ENCODE measurements around the gene RFC2. TPM values are rescaled to one million over a fixed set of nuclear protein-coding genes. Genes with fewer than 3 reads are reported as not detected.

Gene RFC2
- total and polyA plus RNA-seq, 2 of the 8 experiments (the other 6 are each of a cell fraction or from before 2014, with no cell fraction given) = 52.9 to 85.4 TPM

- TF ChIP-seq TCF12 (IDR thresholded peaks at IDR 0.05; ENCODE audit: low read depth, low read length) (no peak), TEAD4 (IDR thresholded peaks at IDR 0.05; ENCODE audit: low read depth, low read length) (no peak), SAP30 (IDR thresholded peaks at IDR 0.05; ENCODE audit: insufficient read depth, insufficient replicate concordance, low read length) (peak; percentile 36), JUND (IDR thresholded peaks at IDR 0.05; ENCODE audit: low read length) (no peak), SP2 (IDR thresholded peaks at IDR 0.05; ENCODE audit: low read length) (no peak), POU5F1 (IDR thresholded peaks at IDR 0.05; ENCODE audit: low read depth, low read length) (no peak), RNF2 (IDR thresholded peaks at IDR 0.05; ENCODE audit: borderline replicate concordance, low read depth, low read length, missing control alignments, poor library complexity, severe bottlenecking) (no peak), RBBP5 (IDR thresholded peaks at IDR 0.05; ENCODE audit: borderline replicate concordance, low read depth, low read length) (0 out of 2 replicates have a peak, but pooled peaks have one; percentile 44), GTF2F1 (IDR thresholded peaks at IDR 0.05; ENCODE audit: borderline replicate concordance, low read depth, low read length) (no peak), BRCA1 (IDR thresholded peaks at IDR 0.05; ENCODE audit: low read depth, low read length) (0 out of 2 replicates have a peak, but pooled peaks have one; percentile 3), FOSL1 (IDR thresholded peaks at IDR 0.05; ENCODE audit: insufficient read depth, low read depth, low read length) (no peak), RFX5 (IDR thresholded peaks at IDR 0.05; ENCODE audit: borderline replicate concordance, low read depth, low read length) (no peak), MAX (IDR thresholded peaks at IDR 0.05) (peak; percentile 80), NANOG (IDR thresholded peaks at IDR 0.05; ENCODE audit: insufficient read depth, low read depth, low read length, poor library complexity, severe bottlenecking) (no peak), EP300 (IDR thresholded peaks at IDR 0.05; ENCODE audit: borderline replicate concordance in 1 of 2, low read depth in 2 of 2, low read length in 2 of 2) (no peak; a peak in 1 of 3 replicates), CHD1 (IDR thresholded peaks at IDR 0.05; ENCODE audit: low read depth, low read length) (no peak; the same call in 1 of the 2 replicates), SIRT6 (IDR thresholded peaks at IDR 0.05; ENCODE audit: low read length) (no peak), RXRA (IDR thresholded peaks at IDR 0.05; ENCODE audit: insufficient read depth, low read depth, low read length) (no peak), BACH1 (IDR thresholded peaks at IDR 0.05; ENCODE audit: low read length) (no peak), NRF1 (IDR thresholded peaks at IDR 0.05; ENCODE audit: low read depth, low read length) (no peak), YY1 (IDR thresholded peaks at IDR 0.05; ENCODE audit: low read depth, low read length) (peak; percentile 97), SIN3A (conservative IDR thresholded peaks at IDR 0.05 in 1 of 2, IDR thresholded peaks at IDR 0.05 in 1 of 2; ENCODE audit: low read depth in 1 of 2, low read length in 2 of 2) (peak; percentile 67 to 87; a peak in 2 of 4 replicates), TBP (IDR thresholded peaks at IDR 0.05; ENCODE audit: low read depth, low read length) (peak; percentile 66), SUZ12 (IDR thresholded peaks at IDR 0.05; ENCODE audit: low read length) (no peak)
These were observed at the start of gene RFC2 (continued) for GRCh38 chr7:74254129-74254857.

Data from H1 (cell line).